GM18511 (cell line): ENCODE data around the gene ZMIZ1.
"Not testable (repeated sequence)": the region's sequence is repeated elsewhere in the genome, so short reads cannot be mapped to it uniquely, and the experiment has no call there.

Source experiments
- ATAC-seq: cut with Tn5 transposase; IDR thresholded peaks from one replicate; pipeline ENCODE4 v1.9.1; 2021; ENCODE audit warnings: mild to moderate bottlenecking, moderate library complexity; ENCODE audit not compliant: unreplicated experiment

The ZMIZ1 gene

GRCh38 chr10:79326361-79327089 is 257.8 kb downstream of the ZMIZ1 start:
- no peak for ATAC-seq

GRCh38 chr10:79327090-79327457 is 258.3 kb downstream of the ZMIZ1 start:
- ATAC-seq, result no peak

DNA sequence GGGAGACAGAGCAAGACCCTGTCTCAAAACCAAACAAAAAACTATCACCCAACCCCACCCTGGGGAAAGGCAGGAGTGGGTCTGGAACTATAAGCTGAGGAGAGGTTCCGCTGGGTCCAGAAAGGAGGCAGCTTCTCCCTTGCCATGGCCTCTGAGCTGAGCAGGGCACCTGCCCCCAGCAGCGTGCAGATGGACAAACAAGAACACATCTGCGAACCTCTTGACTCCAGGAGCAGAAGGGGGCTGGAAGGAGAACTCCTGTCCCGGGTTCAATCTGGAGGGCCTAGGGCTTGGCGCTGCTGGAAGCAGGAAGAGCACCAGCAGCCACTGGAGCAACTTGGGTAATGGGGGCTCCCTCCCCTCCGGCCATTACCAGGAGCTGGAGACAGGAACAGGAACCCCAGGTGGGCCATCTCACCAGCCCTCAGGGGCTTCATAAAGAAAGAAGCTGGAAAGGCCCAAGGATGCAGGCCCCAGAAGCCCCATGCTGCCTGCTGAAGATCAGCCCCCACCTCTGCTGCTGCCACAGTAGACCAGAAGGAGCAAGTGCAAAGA is 259.5 kb downstream of the ZMIZ1 start:
- ATAC-seq, result no peak

DNA sequence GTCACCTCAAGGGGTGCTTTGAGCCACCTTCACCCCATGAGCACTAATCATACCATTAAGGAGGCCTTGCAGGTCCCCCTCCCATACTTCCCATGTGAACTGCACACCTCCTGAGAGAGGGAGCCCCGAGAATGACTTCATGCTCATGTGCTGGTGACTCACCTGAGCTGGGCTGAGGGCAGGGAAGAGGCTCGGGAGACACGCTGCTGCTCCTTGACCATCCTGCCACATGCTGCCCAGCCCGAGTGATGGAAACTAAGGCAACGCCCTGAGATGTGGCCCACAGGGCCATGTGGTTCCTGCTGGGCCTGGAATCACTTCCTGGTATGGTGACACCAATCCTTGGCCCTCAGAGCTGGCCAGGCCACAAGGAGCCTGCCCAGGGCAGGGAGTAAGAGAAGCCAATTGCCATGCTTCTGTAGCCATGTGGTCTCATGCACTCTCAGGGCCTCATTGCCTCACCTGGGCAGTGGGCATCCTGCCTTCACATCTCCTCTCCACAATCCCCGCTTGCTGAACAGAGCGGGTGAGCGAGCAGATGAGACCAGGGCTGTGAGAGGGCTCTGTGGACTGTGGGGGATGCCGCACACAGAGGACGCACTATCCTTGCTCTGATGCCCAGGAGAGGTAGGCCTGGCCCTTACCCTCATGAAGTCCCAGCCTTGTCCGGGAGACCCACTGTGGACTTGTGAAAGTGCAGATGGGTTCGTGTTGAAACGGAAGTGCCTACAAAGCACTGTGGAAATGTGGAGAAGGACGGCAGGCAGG is 260.2 kb downstream of the ZMIZ1 start:
- no peak for ATAC-seq

DNA sequence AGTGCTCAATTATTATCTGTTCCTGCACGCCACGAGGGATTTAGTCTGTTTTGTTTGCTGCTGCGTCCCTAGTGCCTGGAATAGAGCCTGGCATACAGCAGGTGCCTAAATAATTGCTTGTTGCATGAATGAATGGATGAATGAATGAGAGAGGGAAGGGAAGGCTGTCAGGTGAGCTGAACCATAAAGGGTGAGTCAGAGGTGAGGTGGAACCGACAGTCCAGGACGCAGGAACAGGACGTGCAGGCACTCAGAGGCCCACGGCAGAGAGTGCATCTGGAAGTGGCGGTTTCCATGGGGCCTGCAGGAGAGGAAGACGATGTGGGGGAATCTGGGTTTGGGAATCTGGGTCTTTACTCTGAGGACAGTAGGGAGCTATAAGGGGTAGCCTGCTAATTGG is 260.8 kb downstream of the ZMIZ1 start:
- ATAC-seq, result no peak

- ATAC-seq, result peak; percentile 33
Measured at GRCh38 chr10:79331226-79331625, 262.5 kb downstream of the ZMIZ1 start.

DNA sequence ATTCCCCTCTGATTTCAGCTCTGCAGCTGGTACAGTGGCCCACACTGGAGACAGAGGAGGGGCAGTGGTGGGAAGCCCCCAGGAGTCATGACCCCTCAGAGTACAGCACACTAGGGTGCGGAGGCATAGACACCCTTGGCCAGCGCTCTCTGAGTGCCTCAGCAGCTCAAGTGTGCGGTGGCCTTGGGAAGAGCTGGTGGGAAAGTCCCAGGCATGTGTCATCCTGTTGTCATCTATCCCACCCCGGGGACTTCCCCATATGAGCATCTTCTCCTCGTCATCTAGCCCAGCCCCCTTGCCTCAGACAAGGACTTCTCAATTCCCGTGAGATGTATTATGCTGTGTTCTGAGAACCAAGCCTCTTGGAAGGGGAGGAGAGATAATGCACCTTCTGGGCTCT is 262.9 kb downstream of the ZMIZ1 start:
- peak; percentile 88 for ATAC-seq

GRCh38 chr10:79332610-79333315 is 264.0 kb downstream of the ZMIZ1 start:
- not testable (repeated sequence) for ATAC-seq

GRCh38 chr10:79333513-79333912 is 264.7 kb downstream of the ZMIZ1 start:
- no peak for ATAC-seq

DNA sequence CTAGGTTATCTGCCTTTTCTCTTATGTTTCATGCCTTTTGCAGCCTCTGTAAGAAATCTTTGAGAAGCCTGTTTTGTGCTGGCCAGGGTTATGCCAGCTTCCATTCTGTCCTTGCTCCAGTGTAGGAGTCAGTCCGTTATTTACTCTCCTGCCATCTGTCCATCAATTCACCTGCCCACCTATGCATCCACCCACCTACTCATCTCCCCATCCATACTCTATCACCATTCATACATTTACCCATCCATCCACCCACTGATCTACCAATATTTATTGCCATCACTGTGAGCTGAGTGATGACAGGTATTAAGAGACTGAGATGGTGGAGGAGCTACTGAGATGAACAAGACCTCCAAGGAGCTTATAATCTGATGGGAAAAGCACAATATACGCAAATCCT is 265.8 kb downstream of the ZMIZ1 start:
- ATAC-seq, result no peak

- ATAC-seq, result no peak
Measured at GRCh38 chr10:79335094-79335469, 266.3 kb downstream of the ZMIZ1 start.

DNA sequence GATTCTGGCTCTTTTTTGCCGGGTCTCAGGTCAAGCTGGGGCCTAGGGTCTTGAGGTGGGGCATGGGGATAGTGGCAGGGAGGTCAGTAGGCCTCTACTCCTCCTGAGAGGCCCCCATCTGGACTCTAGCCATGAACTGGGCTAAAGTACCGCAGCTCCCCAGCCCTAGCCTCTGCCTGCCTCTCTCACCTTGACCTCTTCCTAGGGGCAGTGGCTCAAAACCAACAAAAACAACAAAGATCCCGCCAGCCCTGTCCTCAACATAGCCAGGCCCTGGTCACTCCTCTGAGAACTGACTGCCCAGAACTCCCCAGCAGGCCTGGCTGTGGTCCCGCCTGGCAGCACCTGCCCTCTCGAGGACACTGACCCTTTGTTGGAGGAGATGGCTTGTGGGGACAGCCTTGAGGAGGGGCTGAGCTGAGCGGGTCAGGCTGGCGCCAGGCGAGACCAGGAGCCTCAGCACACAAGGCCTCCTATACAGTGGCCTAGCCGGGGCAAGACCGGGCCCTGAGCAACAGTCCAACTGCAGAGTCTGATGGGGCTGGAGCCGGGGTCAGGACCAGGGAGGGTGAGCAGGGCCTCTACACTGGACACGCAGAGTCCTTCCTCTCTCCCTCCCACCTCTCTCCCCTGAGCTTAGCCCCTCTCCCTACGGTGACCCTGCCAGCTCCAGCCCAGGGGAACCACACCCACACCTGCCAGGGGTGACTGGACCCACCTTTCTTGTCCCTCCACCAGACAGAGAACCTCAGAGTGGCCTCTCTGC is 266.9 kb downstream of the ZMIZ1 start:
- ATAC-seq, result no peak

DNA sequence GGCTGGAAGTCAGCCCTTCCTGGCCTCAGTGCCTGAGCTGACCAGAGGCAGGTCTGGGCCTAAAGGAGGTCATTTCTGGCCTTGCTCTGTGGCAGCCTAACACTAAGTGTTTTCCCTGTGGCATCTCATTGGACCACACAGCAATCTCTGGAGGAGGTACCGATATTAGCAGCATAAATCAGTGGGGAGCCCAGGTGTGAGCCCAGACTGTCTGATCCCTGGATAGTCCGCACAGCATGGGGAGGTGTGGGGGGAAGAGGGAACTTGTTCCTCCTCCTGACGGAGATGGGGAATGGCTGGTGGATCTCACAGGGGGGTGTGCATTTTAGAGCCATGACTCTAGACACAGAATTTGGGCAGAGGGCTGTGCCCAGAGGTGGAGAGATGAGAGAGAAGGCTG is 267.5 kb downstream of the ZMIZ1 start:
- no peak for ATAC-seq

GRCh38 chr10:79336739-79337138 is 268.0 kb downstream of the ZMIZ1 start:
- ATAC-seq, result no peak

DNA sequence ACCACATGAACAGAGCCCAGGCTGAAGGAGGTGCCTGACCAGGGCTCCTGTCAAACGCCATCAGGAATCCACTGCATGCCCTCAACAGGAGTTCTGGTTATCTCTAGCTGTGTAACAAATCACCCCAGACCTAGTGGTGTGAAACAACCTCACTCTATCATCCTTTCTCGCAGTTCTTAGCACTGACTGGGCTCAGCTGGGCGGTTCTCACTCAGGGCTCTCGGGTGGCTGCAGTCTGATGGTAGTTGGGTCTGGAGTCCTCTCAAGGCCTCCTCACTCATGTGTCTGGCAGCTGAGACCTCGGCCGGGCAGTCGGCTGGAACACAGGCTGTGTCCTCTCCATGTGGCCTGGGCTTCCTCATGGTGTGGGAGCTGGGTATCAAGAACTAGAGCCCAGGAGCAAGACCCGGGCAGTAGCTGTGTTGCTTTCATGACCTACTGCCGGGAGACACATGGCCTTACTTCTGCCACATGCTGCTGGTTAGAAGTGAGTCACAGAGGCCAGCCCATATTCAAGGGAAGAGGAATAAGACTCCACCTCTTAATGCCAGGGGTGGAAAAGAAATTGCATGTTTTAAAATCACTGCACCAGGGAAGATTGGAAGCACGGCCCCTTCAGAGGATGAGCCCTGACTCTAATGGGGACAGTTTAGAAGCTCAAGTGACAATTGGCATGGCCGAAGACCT is 269.2 kb downstream of the ZMIZ1 start:
- not testable (repeated sequence) for ATAC-seq

GRCh38 chr10:79339266-79339665 is 270.5 kb downstream of the ZMIZ1 start:
- ATAC-seq, result no peak

DNA sequence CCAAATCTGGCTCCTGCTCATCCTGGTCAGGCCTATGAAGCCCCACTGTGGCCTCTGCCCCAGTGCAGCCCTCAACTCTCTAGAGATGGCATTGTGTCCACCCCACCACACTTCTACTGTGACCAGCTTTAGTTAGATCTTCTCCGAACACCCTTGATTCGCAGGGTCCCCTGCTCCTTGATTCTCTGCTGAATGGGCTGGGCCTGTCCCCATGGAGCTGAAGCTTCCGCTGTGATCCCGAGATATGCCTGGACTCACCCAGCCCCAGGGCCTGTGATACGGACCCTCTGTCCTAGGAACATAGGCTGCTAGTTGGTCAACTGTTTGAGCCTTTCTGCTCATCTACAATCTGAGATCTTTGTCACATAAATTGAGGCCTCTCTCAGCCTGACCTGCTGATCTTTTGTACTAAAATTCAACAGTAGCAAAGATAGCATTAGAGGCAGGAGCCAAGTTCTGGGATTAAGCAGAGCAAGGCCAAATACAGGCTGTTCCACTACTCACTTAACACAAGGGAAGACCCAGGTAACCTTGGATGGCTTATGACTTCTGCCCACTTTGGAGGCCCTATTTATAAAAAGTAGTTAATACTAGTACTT is 272.0 kb downstream of the ZMIZ1 start:
- ATAC-seq, result no peak

GRCh38 chr10:79342295-79342761 is 273.6 kb downstream of the ZMIZ1 start:
- ATAC-seq, result no peak

- ATAC-seq, result no peak
Measured at GRCh38 chr10:79342811-79343561, 274.2 kb downstream of the ZMIZ1 start.
